Activated B cell treated with CpG ODN at 0.5 μM for 24 hours (primary cell): ENCODE results near the gene MVB12B. TPM values are rescaled to one million over a fixed set of nuclear protein-coding genes. Genes with fewer than 3 reads are reported as not detected.

ENCODE experiments used
- ATAC-seq: fragments of 200-7000 bp; cut with Tn5 transposase; one replicate; pipeline ENCODE4 v1.10.0; 2021; ENCODE audit warnings: low read depth, mild to moderate bottlenecking, moderate library complexity
- CTCF ChIA-PET: fragments of 350-600 bp; sonication (Branson Sonifier 250); formaldehyde crosslinking; loops from one replicate; lab custom pipeline; 2021; ENCODE audit warnings: antibody characterized with exemption; lab: Charles Lee
- POLR2A ChIA-PET: fragments of 350-600 bp; sonication (Branson Sonifier 250); formaldehyde crosslinking; loops from one replicate; lab custom pipeline; 2021; ENCODE audit warnings: antibody characterized with exemption; lab: Charles Lee
- DNase-seq: peaks from one replicate; pipeline ENCODE4 v3.0.0; 2022
- H3K27ac Mint-ChIP-seq: one replicate; pipeline ENCODE4 v1.8.0; 2020; ENCODE audit warnings: mixed read lengths
- H3K27me3 Mint-ChIP-seq: one replicate; pipeline ENCODE4 v1.8.0; 2021; ENCODE audit warnings: mixed read lengths
- H3K36me3 Mint-ChIP-seq: one replicate; pipeline ENCODE4 v1.8.0; 2021; ENCODE audit warnings: low read depth, mixed read lengths
- H3K4me1 Mint-ChIP-seq: one replicate; pipeline ENCODE4 v1.8.0; 2021; ENCODE audit warnings: mixed read lengths
- H3K4me3 Mint-ChIP-seq: one replicate; pipeline ENCODE4 v1.8.0; 2020; ENCODE audit warnings: mild to moderate bottlenecking, mixed read lengths
- H3K9me3 Mint-ChIP-seq: one replicate; pipeline ENCODE4 v1.8.0; 2020; ENCODE audit warnings: mixed read lengths
- intact Hi-C: fragments of 100-400 bp; cut with micrococcal nuclease; formaldehyde crosslinking; loops from one replicate; pipeline ENCODE4 v1.15.1; 2024
- total RNA-seq: library from RNA; stranded (reverse); gene quantifications from 2 replicates; pipeline ENCODE4 v1.2.3, GENCODE V29; 2022
- TF ChIP-seq, protein P1 (sequence below): fragments of 200-600 bp; IDR thresholded peaks from one replicate; pipeline ENCODE4 v1.8.0; 2022; ENCODE audit warnings: antibody characterized with exemption, mild to moderate bottlenecking

The MVB12B gene
- total RNA-seq, 1 donor from 2014 or later = 2.5 TPM

- H3K27me3 Mint-ChIP-seq = no peaks in the 10 kb centered on the region
- intact Hi-C loops = no loop called here
- no peak for DNase-seq
- H3K4me3 Mint-ChIP-seq = no peak overlapping the region
- ChIA-PET CTCF (interaction anchor here (0.8 kb wide), 1 partner anchor 34 kb away, joined by 3 read pairs; no protein-coding TSS in a partner anchor), POLR2A (no interaction called here)
- H3K9me3 Mint-ChIP-seq = no peaks in the 10 kb centered on the region
- H3K4me1 Mint-ChIP-seq = no peaks in the 10 kb centered on the region
- TF ChIP-seq, protein P1, sequence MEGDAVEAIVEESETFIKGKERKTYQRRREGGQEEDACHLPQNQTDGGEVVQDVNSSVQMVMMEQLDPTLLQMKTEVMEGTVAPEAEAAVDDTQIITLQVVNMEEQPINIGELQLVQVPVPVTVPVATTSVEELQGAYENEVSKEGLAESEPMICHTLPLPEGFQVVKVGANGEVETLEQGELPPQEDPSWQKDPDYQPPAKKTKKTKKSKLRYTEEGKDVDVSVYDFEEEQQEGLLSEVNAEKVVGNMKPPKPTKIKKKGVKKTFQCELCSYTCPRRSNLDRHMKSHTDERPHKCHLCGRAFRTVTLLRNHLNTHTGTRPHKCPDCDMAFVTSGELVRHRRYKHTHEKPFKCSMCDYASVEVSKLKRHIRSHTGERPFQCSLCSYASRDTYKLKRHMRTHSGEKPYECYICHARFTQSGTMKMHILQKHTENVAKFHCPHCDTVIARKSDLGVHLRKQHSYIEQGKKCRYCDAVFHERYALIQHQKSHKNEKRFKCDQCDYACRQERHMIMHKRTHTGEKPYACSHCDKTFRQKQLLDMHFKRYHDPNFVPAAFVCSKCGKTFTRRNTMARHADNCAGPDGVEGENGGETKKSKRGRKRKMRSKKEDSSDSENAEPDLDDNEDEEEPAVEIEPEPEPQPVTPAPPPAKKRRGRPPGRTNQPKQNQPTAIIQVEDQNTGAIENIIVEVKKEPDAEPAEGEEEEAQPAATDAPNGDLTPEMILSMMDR = no peak
- ATAC-seq = no peak
- H3K27ac Mint-ChIP-seq = no peak overlapping the region
- no peaks in the 10 kb centered on the region for H3K36me3 Mint-ChIP-seq
These were observed 130.5 kb downstream of the MVB12B start for GRCh38 chr9:126457175-126457547.

DNA sequence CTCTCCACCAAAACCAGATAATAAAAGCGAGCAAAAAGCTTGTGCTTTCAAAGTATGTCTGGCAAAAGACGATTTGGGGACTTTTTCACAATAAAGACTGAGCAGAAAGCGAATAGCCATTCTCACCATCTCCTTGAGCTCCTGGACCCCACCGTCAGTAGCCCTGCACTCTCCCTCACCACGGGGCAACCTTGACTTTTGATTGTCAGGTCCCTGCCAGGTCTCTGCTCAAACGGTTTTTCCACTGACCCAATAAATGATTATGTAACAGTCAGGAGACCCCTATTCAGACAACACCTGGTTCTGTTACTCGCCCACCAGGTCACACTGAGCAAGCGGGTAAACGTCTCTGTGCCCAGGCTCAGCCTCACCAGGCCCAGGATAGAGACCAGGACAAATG lies 131.3 kb downstream of the MVB12B start:
- ChIA-PET CTCF (no interaction called here), POLR2A (no interaction called here)
- Mint-ChIP-seq H3K4me1 (no peaks in the 10 kb centered on the region), H3K9me3 (no peaks in the 10 kb centered on the region), H3K27ac (no peak overlapping the region), H3K27me3 (no peaks in the 10 kb centered on the region), H3K36me3 (no peaks in the 10 kb centered on the region), H3K4me3 (no peak overlapping the region)
- ATAC-seq (no peak), DNase-seq (no peak)
- TF ChIP-seq, protein P1 = no peak
- intact Hi-C loops = no loop called here

DNA sequence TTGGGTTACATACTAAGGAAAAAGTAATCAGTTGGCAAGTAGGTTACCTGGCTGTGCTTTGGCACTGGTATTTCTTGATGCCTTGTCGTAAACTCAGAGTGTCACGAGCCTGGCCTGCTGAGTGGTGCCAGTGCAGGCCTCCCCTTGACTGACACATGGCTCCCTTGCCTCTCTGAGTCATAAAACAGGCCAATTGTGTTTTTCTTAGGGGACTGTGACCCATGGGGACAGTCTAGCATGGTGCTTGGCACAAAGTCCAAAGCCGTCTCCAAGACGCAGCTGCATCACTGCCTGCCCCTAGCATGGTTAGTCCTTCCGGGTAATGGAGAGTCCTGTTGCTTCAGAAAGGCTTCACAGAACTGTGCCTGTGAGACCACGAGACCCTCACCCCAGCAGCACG lies 132.5 kb downstream of the MVB12B start:
- H3K36me3 Mint-ChIP-seq = no peaks in the 10 kb centered on the region
- H3K4me1 Mint-ChIP-seq = no peaks in the 10 kb centered on the region
- H3K4me3 Mint-ChIP-seq = no peak overlapping the region
- H3K27me3 Mint-ChIP-seq = no peaks in the 10 kb centered on the region
- ChIA-PET POLR2A (no interaction called here), CTCF (no interaction called here)
- no peaks in the 10 kb centered on the region for H3K9me3 Mint-ChIP-seq
- no peak overlapping the region for H3K27ac Mint-ChIP-seq
- TF ChIP-seq, protein P1 = no peak
- DNase-seq = no peak
- ATAC-seq = no peak
- intact Hi-C loops = no loop called here

DNA sequence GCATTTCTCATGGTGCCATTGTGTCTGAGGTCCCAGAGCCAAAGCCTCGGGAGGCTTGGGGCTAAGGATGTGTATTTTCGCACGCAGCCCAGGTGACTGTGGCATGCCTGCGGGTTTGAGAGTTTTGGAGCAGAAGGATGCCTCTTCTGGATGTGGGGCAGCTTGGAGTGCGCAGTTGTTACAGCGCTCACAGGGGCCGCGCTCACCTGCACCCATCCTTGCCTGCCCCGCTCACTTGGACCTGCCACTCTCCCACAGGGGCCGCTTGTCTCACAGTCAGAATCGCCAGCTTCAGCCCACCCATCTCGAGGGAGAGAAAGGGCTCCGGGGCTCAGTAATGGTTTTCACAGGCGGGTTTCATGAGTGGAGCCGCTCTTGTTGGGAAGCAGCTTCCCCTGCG lies 132.9 kb downstream of the MVB12B start:
- intact Hi-C loops = no loop called here
- H3K4me1 Mint-ChIP-seq = no peaks in the 10 kb centered on the region
- H3K27ac Mint-ChIP-seq = no peak overlapping the region
- H3K4me3 Mint-ChIP-seq = no peak overlapping the region
- no peaks in the 10 kb centered on the region for H3K27me3 Mint-ChIP-seq
- ATAC-seq (no peak), DNase-seq (no peak)
- no peaks in the 10 kb centered on the region for H3K36me3 Mint-ChIP-seq
- TF ChIP-seq, protein P1 = no peak
- H3K9me3 Mint-ChIP-seq = no peaks in the 10 kb centered on the region
- ChIA-PET CTCF (no interaction called here), POLR2A (no interaction called here)

- intact Hi-C loops = no loop called here
- Mint-ChIP-seq H3K27me3 (no peaks in the 10 kb centered on the region), H3K4me1 (no peaks in the 10 kb centered on the region), H3K27ac (no peak overlapping the region), H3K36me3 (no peaks in the 10 kb centered on the region), H3K4me3 (no peak overlapping the region), H3K9me3 (no peaks in the 10 kb centered on the region)
- ATAC-seq (no peak), DNase-seq (no peak)
- TF ChIP-seq, protein P1 = no peak
- ChIA-PET POLR2A (no interaction called here), CTCF (interaction anchor here (0.7 kb wide), 1 partner anchor 32 kb away, joined by 3 read pairs; no protein-coding TSS in a partner anchor)
These were observed 133.6 kb downstream of the MVB12B start for GRCh38 chr9:126459965-126460843.
